ENCODE results near the gene EIF5. TPM values are rescaled to one million over a fixed set of nuclear protein-coding genes. Genes with fewer than 3 reads are reported as not detected.

EIF5 gene
- total RNA-seq, 4 donors from 2014 or later: 118 to 237 (median 159) TPM

DNA sequence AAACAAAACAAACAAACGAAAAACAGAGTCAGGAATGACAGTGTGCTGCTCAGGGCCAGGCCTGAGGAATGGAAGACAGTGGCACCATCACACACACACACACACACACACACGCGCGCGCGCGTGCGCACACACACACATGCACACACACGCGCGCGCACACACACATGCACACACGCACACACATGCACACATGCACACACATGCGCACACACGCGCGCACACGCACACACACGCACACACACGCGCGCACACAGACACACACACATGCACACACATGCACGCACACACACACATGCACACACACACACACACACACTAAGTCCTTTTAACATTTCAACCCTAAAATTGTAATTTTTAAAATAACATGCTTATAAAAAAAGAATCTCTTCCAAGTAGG is 38.0 kb downstream of the EIF5 start:
- no peaks in the 10 kb centered on the region for H3K9me3 ChIP-seq
- peaks cover 0 to 5% (median 0%) of the 10 kb centered on the region in 4 donors for H3K4me1 ChIP-seq
- H3K36me3 ChIP-seq: no peaks in the 10 kb centered on the region
- H3K27ac ChIP-seq (replicated peaks in 1 of 4): no peak overlapping the region
- DNase-seq (ENCODE audit: extremely low spot score): no peak
- H3K4me3 ChIP-seq: no peak overlapping the region
- no peak for TF ChIP-seq POLR2AphosphoS5 (IDR thresholded peaks at IDR 0.05)
- TF ChIP-seq POLR2A (IDR thresholded peaks at IDR 0.05; ENCODE audit: low read depth): no peak
- TF ChIP-seq, protein P1, sequence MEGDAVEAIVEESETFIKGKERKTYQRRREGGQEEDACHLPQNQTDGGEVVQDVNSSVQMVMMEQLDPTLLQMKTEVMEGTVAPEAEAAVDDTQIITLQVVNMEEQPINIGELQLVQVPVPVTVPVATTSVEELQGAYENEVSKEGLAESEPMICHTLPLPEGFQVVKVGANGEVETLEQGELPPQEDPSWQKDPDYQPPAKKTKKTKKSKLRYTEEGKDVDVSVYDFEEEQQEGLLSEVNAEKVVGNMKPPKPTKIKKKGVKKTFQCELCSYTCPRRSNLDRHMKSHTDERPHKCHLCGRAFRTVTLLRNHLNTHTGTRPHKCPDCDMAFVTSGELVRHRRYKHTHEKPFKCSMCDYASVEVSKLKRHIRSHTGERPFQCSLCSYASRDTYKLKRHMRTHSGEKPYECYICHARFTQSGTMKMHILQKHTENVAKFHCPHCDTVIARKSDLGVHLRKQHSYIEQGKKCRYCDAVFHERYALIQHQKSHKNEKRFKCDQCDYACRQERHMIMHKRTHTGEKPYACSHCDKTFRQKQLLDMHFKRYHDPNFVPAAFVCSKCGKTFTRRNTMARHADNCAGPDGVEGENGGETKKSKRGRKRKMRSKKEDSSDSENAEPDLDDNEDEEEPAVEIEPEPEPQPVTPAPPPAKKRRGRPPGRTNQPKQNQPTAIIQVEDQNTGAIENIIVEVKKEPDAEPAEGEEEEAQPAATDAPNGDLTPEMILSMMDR (IDR thresholded peaks at IDR 0.05): no peak
- TF ChIP-seq EP300 (IDR thresholded peaks at IDR 0.05): no peak
- 61% methylated on average over 18 of the region's 23 CpGs for WGBS
- intact Hi-C loops (cut with DNase I): no loop called here
- peaks cover 0 to 3% (median 0%) of the 10 kb centered on the region in 4 donors for H3K27me3 ChIP-seq

GRCh38 chr14:103372552-103373304 is 38.7 kb downstream of the EIF5 start:
- TF ChIP-seq POLR2A (IDR thresholded peaks at IDR 0.05; ENCODE audit: low read depth): no peak
- TF ChIP-seq, protein P1 (IDR thresholded peaks at IDR 0.05): no peak
- no peak for TF ChIP-seq POLR2AphosphoS5 (IDR thresholded peaks at IDR 0.05)
- TF ChIP-seq EP300 (IDR thresholded peaks at IDR 0.05): no peak

GRCh38 chr14:103374121-103374520 is 40.1 kb downstream of the EIF5 start:
- intact Hi-C loops (cut with DNase I): no loop called here
- Histone ChIP-seq H3K27ac (replicated peaks in 1 of 4) (no peak overlapping the region), H3K4me1 (no peaks in the 10 kb centered on the region), H3K27me3 (peaks cover 0 to 4% (median 0%) of the 10 kb centered on the region in 4 donors), H3K4me3 (no peak overlapping the region), H3K36me3 (no peaks in the 10 kb centered on the region), H3K9me3 (no peaks in the 10 kb centered on the region)
- DNase-seq (ENCODE audit: extremely low spot score): no peak
- WGBS: 89% methylated on average over 11 of the region's 11 CpGs
- no peak for TF ChIP-seq POLR2AphosphoS5 (IDR thresholded peaks at IDR 0.05)
- TF ChIP-seq, protein P1 (IDR thresholded peaks at IDR 0.05): no peak
- no peak for TF ChIP-seq EP300 (IDR thresholded peaks at IDR 0.05)
- no peak for TF ChIP-seq POLR2A (IDR thresholded peaks at IDR 0.05; ENCODE audit: low read depth)

More at GRCh38 chr14:103372552-103373304, 38.7 kb downstream of the EIF5 start:
- intact Hi-C loops (cut with DNase I): no loop called here
- Histone ChIP-seq H3K4me1 (peaks cover 0 to 2% (median 0%) of the 10 kb centered on the region in 4 donors), H3K4me3 (no peak overlapping the region), H3K9me3 (no peaks in the 10 kb centered on the region), H3K27ac (replicated peaks in 1 of 4) (no peak overlapping the region), H3K27me3 (peaks cover 0 to 4% (median 0%) of the 10 kb centered on the region in 4 donors), H3K36me3 (no peaks in the 10 kb centered on the region)
- DNase-seq (ENCODE audit: extremely low spot score): no peak
- 72% methylated on average over 10 of the region's 11 CpGs for WGBS

DNA sequence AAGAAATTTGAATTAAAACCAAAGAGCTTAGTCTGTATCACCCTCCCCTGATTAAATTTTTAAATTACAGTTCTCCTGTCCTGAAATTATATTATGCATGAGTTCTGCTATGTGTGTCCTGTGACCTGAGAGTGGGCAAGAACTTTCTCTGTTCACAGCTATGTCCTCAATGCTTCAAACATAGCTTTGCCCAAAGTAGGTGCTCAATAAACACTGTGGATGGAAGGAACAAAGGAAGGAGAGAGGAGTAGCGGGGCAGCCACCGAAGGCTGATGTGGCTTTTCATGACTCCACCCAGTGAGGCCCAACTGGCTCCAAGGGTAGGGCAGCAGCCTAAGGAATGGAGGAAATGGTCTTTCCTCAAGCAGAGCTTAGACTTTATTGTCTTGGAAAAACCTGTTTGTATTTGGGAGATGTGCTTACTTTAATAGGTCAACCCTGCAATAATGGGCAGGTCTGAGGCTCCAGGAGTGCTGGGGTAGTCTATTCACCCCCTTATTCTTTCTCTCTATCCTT is 43.5 kb downstream of the EIF5 start:
- no peaks in the 10 kb centered on the region for H3K4me1 ChIP-seq
- 89% methylated on average over 2 of the region's 2 CpGs for WGBS
- intact Hi-C loops (cut with DNase I): no loop called here

More for the DNA sequence above, 43.5 kb downstream of the EIF5 start:
- H3K27ac ChIP-seq (replicated peaks in 1 of 4): no peak overlapping the region
- no peaks in the 10 kb centered on the region for H3K36me3 ChIP-seq
- peaks cover 0 to 9% (median 0%) of the 10 kb centered on the region in 4 donors for H3K27me3 ChIP-seq
- no peak for DNase-seq (ENCODE audit: extremely low spot score)
- no peak overlapping the region for H3K4me3 ChIP-seq
- TF ChIP-seq POLR2A (IDR thresholded peaks at IDR 0.05; ENCODE audit: low read depth) (no peak), EP300 (IDR thresholded peaks at IDR 0.05) (no peak), POLR2AphosphoS5 (IDR thresholded peaks at IDR 0.05) (no peak)
- TF ChIP-seq, protein P1 (IDR thresholded peaks at IDR 0.05): no peak
- H3K9me3 ChIP-seq: no peaks in the 10 kb centered on the region
